AG04449 (cell line): ENCODE data around the gene REC114.

ENCODE experiments used
- CTCF ChIA-PET: fragments of 350-600 bp; formaldehyde crosslinking; extraction: SDS; loops from one replicate; lab custom pipeline; 2021; ENCODE audit warnings: antibody characterized with exemption; lab: Yijun Ruan, JAX
- POLR2A ChIA-PET: fragments of 400-600, 350-600 bp; formaldehyde crosslinking; extraction: SDS; loops from one replicate; lab custom pipeline; 2020; ENCODE audit warnings: antibody characterized with exemption, inconsistent platforms; lab: Yijun Ruan, JAX
- DNase-seq: peaks from one replicate; pipeline ENCODE4 v3.0.0-alpha.2; 2010; ENCODE audit warnings: low read depth, low spot score
- H3K4me3 ChIP-seq: 2 replicates; pipeline ENCODE4 v1.5.1; 2011; ENCODE audit warnings: low read depth, mild to moderate bottlenecking, control low read depth, low read length
- TF ChIP-seq, protein P1 (sequence below): IDR thresholded peaks from one replicate; pipeline ENCODE4 v1.5.1; 2011; ENCODE audit warnings: mild to moderate bottlenecking, moderate library complexity, low read length, control low read depth, inconsistent platforms; ENCODE audit not compliant: insufficient read depth; ENCODE audit errors: missing control alignments

Gene REC114

DNA sequence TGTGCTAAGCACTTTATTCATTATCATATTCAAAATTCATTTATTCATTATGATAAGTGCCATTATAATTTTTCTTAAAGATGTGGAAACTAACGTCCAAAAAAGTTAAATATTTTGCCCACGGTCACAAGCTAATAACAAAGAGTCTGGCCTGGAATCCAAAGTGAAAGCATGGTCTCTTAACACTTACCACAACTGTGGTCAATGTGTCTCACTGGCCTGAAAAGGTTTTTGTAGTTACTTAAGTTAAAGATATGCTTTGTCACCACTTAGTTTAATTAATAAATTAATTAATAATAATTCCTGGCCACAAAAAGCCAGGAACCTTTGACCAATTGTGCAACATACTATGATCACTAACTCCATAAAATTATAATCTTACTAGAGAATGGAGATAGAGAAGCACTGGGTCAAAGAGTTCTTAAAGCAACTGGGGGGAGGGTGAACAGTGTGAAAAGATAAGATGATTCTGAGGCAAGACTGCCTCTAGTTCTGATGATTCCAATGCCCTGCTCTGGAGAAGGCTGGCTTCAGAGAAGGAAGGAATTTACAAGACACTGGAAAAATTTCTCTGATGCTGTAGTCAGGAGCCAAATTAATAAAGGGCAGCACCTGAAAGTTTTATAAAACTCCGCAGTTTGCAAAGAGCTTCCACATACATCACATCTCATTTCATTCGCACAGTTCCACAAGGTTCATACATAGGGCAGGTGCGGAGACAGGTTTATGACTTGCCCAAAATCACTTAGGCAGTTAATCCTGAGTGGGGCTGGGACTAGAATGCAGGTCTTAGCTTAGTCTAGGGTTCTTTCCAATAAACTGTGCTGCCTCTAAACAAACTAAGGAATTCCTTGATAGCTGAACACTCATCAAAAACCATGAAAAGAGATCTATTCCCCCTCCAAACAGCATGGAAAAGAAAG lies 157.7 kb downstream of the REC114 start:
- DNase-seq: no peak
- H3K4me3 ChIP-seq: no peak overlapping the region
- TF ChIP-seq, protein P1, sequence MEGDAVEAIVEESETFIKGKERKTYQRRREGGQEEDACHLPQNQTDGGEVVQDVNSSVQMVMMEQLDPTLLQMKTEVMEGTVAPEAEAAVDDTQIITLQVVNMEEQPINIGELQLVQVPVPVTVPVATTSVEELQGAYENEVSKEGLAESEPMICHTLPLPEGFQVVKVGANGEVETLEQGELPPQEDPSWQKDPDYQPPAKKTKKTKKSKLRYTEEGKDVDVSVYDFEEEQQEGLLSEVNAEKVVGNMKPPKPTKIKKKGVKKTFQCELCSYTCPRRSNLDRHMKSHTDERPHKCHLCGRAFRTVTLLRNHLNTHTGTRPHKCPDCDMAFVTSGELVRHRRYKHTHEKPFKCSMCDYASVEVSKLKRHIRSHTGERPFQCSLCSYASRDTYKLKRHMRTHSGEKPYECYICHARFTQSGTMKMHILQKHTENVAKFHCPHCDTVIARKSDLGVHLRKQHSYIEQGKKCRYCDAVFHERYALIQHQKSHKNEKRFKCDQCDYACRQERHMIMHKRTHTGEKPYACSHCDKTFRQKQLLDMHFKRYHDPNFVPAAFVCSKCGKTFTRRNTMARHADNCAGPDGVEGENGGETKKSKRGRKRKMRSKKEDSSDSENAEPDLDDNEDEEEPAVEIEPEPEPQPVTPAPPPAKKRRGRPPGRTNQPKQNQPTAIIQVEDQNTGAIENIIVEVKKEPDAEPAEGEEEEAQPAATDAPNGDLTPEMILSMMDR: no peak
- CTCF ChIA-PET: interaction anchor here (0.9 to 10.2 kb wide), 4 partner anchors 11 to 99 kb away, joined by 3 to 100 read pairs (median 4); no protein-coding TSS in a partner anchor
- POLR2A ChIA-PET: no interaction called here

DNA sequence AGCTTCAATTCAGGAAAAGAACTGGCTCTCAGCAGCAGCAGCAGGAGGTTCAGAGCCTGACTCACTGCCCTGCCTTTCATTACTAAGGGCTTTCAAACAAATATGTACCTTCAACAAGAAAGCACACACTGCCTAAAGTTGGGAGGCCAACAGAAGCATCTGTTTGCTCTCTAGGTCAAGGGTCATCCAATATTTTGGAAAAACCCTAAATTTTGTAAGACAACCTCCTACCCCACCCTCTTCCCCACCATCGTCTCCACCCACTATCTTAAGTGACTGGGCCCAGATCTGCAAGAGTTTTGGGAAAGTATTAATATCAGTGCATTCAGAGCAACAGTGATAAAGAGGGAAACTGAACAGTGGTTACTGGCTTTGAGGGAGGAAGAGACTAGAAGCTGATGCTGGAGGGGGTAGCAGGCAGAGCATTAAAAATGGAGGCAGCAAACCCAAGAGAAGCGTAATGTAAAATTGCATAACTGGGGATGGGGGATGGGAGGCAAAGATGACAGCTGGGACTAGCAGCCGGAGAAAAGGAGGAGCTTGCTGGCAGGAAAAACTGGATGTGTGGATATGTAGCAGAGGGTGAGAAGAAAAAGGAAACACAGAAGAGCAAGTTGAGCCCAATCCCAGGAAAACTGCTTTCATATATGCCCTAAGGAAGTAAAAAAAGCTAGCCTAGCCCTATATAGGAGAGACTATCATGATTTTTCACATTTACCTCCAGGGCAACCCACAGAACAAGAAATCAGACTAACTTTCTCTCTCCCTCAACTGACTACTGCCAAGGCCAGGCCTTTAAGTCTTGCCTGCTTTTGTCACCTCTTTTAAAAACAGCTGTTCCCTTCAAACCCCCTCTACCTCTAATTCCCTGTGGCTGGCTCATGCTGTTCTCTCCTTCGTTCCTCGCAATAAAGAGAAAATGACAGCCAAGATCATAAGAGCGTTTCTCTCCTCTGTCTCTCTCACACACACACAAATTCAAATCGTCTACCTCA lies 158.8 kb downstream of the REC114 start:
- H3K4me3 ChIP-seq: no peak overlapping the region
- DNase-seq: no peak
- ChIA-PET POLR2A (no interaction called here), CTCF (interaction anchor here (0.9 to 10.2 kb wide), 6 partner anchors 16 to 98 kb away, joined by 3 to 100 read pairs (median 3); no protein-coding TSS in a partner anchor)
- TF ChIP-seq, protein P1: no peak

DNA sequence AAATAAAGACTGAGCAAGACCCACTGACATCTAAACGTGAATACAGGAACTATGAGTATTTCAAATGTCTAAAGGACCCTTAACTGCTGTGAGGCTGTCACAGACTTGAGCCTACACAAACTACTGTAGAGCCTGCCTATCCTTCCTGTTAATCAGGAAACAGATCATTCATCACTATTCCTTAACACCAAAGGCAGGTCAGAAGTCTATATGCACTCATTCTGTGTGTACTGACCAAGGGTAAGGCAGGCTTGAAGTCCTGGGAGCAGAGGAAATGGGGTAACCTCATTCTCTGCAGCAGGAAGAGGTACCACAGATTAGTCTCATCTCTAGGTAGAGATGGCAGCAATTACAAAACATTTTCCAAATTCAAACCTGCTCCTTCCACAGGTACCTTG lies 159.5 kb downstream of the REC114 start:
- TF ChIP-seq, protein P1: no peak
- no peak for DNase-seq
- H3K4me3 ChIP-seq: no peak overlapping the region
- CTCF ChIA-PET: interaction anchor here (0.9 to 10.2 kb wide), 5 partner anchors 14 to 84 kb away, joined by 3 to 100 read pairs (median 3); no protein-coding TSS in a partner anchor
- POLR2A ChIA-PET: no interaction called here

DNA sequence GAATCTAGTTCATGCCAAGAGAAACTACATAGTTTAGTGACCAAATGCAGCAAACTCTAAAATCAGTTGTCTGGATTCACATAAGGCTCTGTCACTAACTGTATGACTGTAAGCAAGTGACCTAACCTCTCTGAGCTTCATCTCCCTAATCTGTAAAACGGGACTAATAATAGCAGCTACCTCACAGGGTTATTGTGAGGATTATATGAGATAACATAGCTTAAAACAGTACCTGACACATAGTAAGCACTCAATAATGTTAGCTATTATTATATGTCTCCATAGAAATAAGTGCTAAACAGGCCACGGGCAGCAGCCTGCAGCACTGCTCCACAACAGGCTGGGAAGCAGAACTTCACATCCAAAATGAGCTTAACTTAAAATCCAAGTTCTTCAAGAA lies 160.0 kb downstream of the REC114 start:
- CTCF ChIA-PET: interaction anchor here (1.1 to 10.2 kb wide), 4 partner anchors 13 to 33 kb away, joined by 3 to 100 read pairs (median 4); no protein-coding TSS in a partner anchor
- no peak for DNase-seq
- no peak overlapping the region for H3K4me3 ChIP-seq
- POLR2A ChIA-PET: no interaction called here
- TF ChIP-seq, protein P1: no peak

DNA sequence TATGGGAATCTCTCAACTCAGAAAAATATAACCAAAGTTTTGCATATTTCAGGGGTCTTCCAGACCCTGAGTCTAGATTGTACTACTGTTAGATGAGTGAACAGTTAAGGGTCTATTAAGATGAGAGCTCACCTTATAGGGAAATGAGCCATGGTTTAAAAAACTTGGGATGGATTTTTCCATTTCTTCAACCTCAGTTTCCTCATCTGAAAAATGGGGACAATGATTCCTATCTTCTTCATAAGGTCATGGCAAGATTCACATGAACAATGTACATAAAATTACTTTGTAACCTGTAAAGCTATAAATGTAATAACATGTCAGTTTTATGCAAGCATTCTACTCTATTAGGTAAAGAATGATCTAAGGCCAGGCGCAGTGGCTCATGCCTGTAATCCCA lies 161.5 kb downstream of the REC114 start:
- CTCF ChIA-PET: interaction anchor here (1.8 to 10.2 kb wide), 3 partner anchors 31 to 101 kb away, joined by 6 to 100 read pairs (median 19); no protein-coding TSS in a partner anchor
- TF ChIP-seq, protein P1: no peak
- DNase-seq: no peak
- POLR2A ChIA-PET: no interaction called here
- H3K4me3 ChIP-seq: no peak overlapping the region
